Subcutaneous adipose tissue (tissue), 4 donors: ENCODE measurements around the gene CD84. TPM values are rescaled to one million over a fixed set of nuclear protein-coding genes. Genes with fewer than 3 reads are reported as not detected.

Experiments used
- CTCF ChIP-seq: fragments of 450-650 bp; IDR thresholded peaks from one replicate; pipeline ENCODE4 v1.5.1; 2016; ENCODE audit warnings: low read depth, mild to moderate bottlenecking, control low read depth, antibody characterized with exemption, moderate library complexity
- total RNA-seq, 4 donors: library from RNA; depleted of rRNA; stranded (reverse); fragments of >200 nt; gene quantifications; one replicate each; pipeline ENCODE4 v1.1.0, GENCODE V29; 2016

CD84 gene
- total RNA-seq, 4 donors from 2014 or later, result 9.4 to 67.0 (median 25.7) TPM

GRCh38 chr1:160520999-160521398, 58.3 kb downstream of the CD84 start:
- no peak for TF ChIP-seq CTCF

GRCh38 chr1:160520582-160520981, 58.7 kb downstream of the CD84 start:
- no peak for TF ChIP-seq CTCF

- TF ChIP-seq CTCF, result no peak
Measured at GRCh38 chr1:160519642-160520435, 59.5 kb downstream of the CD84 start.

GRCh38 chr1:160504651-160505050, 74.6 kb downstream of the CD84 start:
- no peak for TF ChIP-seq CTCF

GRCh38 chr1:160503087-160503486, 76.2 kb downstream of the CD84 start:
- no peak for TF ChIP-seq CTCF

- no peak for TF ChIP-seq CTCF
Measured at GRCh38 chr1:160500321-160500990, 78.8 kb downstream of the CD84 start.

GRCh38 chr1:160499631-160500030, 79.7 kb downstream of the CD84 start:
- no peak for TF ChIP-seq CTCF
